ENCODE measurements around the gene AP2A2.

AP2A2 gene

GRCh38 chr11:921921-922678, 3.6 kb upstream of the AP2A2 start:
- no peak overlapping the region for H3K4me3 ChIP-seq (ENCODE audit: low read depth, low read length)
- peaks cover 2% of the 10 kb centered on the region in 2 experiments; a peak in 2 of 3 replicates for H3K36me3 ChIP-seq (ENCODE audit: control insufficient read depth in 2 of 2, insufficient read depth in 1 of 2, low read length in 2 of 2)
- H3K27ac ChIP-seq (ENCODE audit: extremely low read depth, low read depth, low read length), result no peak overlapping the region
- no peaks in the 10 kb centered on the region for H3K4me1 ChIP-seq (ENCODE audit: control insufficient read depth, insufficient read depth, low read length)
- TF ChIP-seq RBAK (tag by site-specific recombination; IDR thresholded peaks at IDR 0.05), result no peak
- TF ChIP-seq ZNF398 (tag by site-specific recombination; IDR thresholded peaks at IDR 0.05), result no peak
- TF ChIP-seq ZNF830 (tag by site-specific recombination; IDR thresholded peaks at IDR 0.05; ENCODE audit: low read depth), result no peak
- 0 out of 2 replicates have a peak, but pooled peaks have one; percentile 13 for TF ChIP-seq EGR2 (tag by site-specific recombination; IDR thresholded peaks at IDR 0.05; ENCODE audit: low read depth)
- TF ChIP-seq ZNF521 (tag by site-specific recombination; IDR thresholded peaks at IDR 0.05), result no peak
- peak; percentile 42; the same call in 1 of the 2 replicates for TF ChIP-seq ZIC2 (tag by site-specific recombination; IDR thresholded peaks at IDR 0.05)
- TF ChIP-seq ZNF488 (tag by site-specific recombination; IDR thresholded peaks at IDR 0.05), result no peak
- no peak for TF ChIP-seq ZBTB10 (tag by site-specific recombination; IDR thresholded peaks at IDR 0.05)
- TF ChIP-seq ZNF548 (tag by site-specific recombination; IDR thresholded peaks at IDR 0.05), result no peak
- TF ChIP-seq ZNF692 (tag by site-specific recombination; IDR thresholded peaks at IDR 0.05), result no peak
- no peak for TF ChIP-seq ZNF433 (tag by site-specific recombination; IDR thresholded peaks at IDR 0.05; ENCODE audit: low read depth)
- TF ChIP-seq ZNF529 (tag by site-specific recombination; IDR thresholded peaks at IDR 0.05; ENCODE audit: insufficient replicate concordance), result no peak
- TF ChIP-seq ZNF350 (tag by site-specific recombination; IDR thresholded peaks at IDR 0.05), result no peak
- TF ChIP-seq ZNF214 (tag by site-specific recombination; IDR thresholded peaks at IDR 0.05; ENCODE audit: borderline replicate concordance), result no peak
- ChIA-PET POLR2A (interaction anchor here (1.5 kb wide), 1 partner anchor 11 kb away, joined by 6 read pairs; the partner anchor contains the start of gene CHID1), CTCF (interaction anchor here (0.7 kb wide), 1 partner anchor 19 kb away, joined by 3 read pairs; no protein-coding TSS in a partner anchor)
- no peaks in the 10 kb centered on the region for H3K9me3 ChIP-seq (ENCODE audit: control insufficient read depth, insufficient read depth, low read depth, low read length)

- no peak overlapping the region for H3K27ac ChIP-seq (ENCODE audit: extremely low read depth, low read depth, low read length)
- TF ChIP-seq GLIS2 (tag by site-specific recombination; IDR thresholded peaks at IDR 0.05) (0 out of 2 replicates have a peak, but pooled peaks have one; percentile 12), ZBTB48 (tag by site-specific recombination; IDR thresholded peaks at IDR 0.05) (no peak)
- no peak overlapping the region for H3K4me3 ChIP-seq (ENCODE audit: low read depth, low read length)
- H3K4me1 ChIP-seq (ENCODE audit: control insufficient read depth, insufficient read depth, low read length), result no peaks in the 10 kb centered on the region
- H3K36me3 ChIP-seq (ENCODE audit: control insufficient read depth in 2 of 2, insufficient read depth in 1 of 2, low read length in 2 of 2), result peaks cover 3 to 14% of the 10 kb centered on the region in 2 experiments; a peak in 2 of 3 replicates
- CTCF ChIA-PET, result no interaction called here
- no peaks in the 10 kb centered on the region for H3K9me3 ChIP-seq (ENCODE audit: control insufficient read depth, insufficient read depth, low read depth, low read length)
- POLR2A ChIA-PET, result interaction anchor here (1.8 kb wide), 1 partner anchor 14 kb away, joined by 6 read pairs; the partner anchor contains the start of gene CHID1
These were observed 1.8 kb upstream of the AP2A2 start for GRCh38 chr11:923691-924405.
